HepG2 (cell line): Measurements from ENCODE around the gene LAMTOR1. TPM values are rescaled to one million over a fixed set of nuclear protein-coding genes. Genes with fewer than 3 reads are reported as not detected.

ENCODE experiments used
- ATAC-seq: fragments of 200-7000 bp; cut with Tn5 transposase; 3 replicates; pipeline ENCODE4 v1.9.1; 2020; ENCODE audit warnings: mild to moderate bottlenecking, moderate library complexity
- BruUV-seq: library from RNA; stranded (reverse); fragments of 400-500 nt; replicated peaks from 2 replicates; lab custom pipeline; 2021; lab: Mats Ljungman, UMichigan
- CTCF ChIA-PET: fragments of 300-600 bp; formaldehyde crosslinking; extraction: SDS; loops from one replicate; lab custom pipeline; 2021; ENCODE audit warnings: low total read pairs, inconsistent platforms, low intra/inter-chr PET ratio; lab: Yijun Ruan, JAX
- POLR2A ChIA-PET: fragments of 350-600 bp; sonication (Branson Sonifier 250); formaldehyde crosslinking; loops from one replicate; lab custom pipeline; 2020; ENCODE audit warnings: antibody characterized with exemption, inconsistent platforms; lab: Yijun Ruan, JAX
- DNase-seq: peaks from one replicate; pipeline ENCODE4 v3.0.0-alpha.2; 2015; ENCODE audit warnings: low spot score
- FAIRE-seq: peaks from 3 replicates; lab custom pipeline; 2011; peaks lifted over from hg19 to GRCh38; lab: Jason Lieb, UNC
- H2AFZ ChIP-seq: one replicate; pipeline ENCODE4 v1.6.1; 2011; ENCODE audit warnings: low read length, inconsistent platforms
- H3K27ac ChIP-seq: fragments of 300-600 bp; 3 replicates; pipeline ENCODE4 v1.8.0; 2011; ENCODE audit warnings: mixed run types, mild to moderate bottlenecking, mixed read lengths, low read length, inconsistent platforms; ENCODE audit not compliant: insufficient read depth; ENCODE audit errors: extremely low read length
- H3K27me3 ChIP-seq, 2 experiments: fragments of 200-600 bp in 1 of 2; 2 replicates in 1 of 2; 3 replicates in 1 of 2; pipeline versions ENCODE4 v1.6.0 to v1.8.0; 2011; ENCODE audit warnings: low read length in 2 of 2, mild to moderate bottlenecking in 2 of 2, moderate library complexity in 2 of 2, inconsistent platforms in 1 of 2; ENCODE audit not compliant: insufficient read depth in 2 of 2, control insufficient read depth in 1 of 2
- H3K36me3 ChIP-seq, 2 experiments: fragments of 200-600 bp in 1 of 2; replicated peaks in 1 of 2; 2 replicates in 1 of 2; 3 replicates in 1 of 2; pipeline versions ENCODE4 v1.5.1 to v1.8.0; 2011; ENCODE audit warnings: low read length in 2 of 2, inconsistent platforms in 1 of 2; ENCODE audit not compliant: insufficient read depth in 2 of 2, control insufficient read depth in 1 of 2
- H3K4me1 ChIP-seq: 2 replicates; pipeline ENCODE4 v1.5.1; 2012; ENCODE audit warnings: low read length, inconsistent platforms; ENCODE audit not compliant: insufficient read depth
- H3K4me2 ChIP-seq: 2 replicates; pipeline ENCODE4 v1.6.0; 2011; ENCODE audit warnings: low read depth, low read length, inconsistent platforms
- H3K4me3 ChIP-seq, 3 experiments: fragments of 200-600 bp in 1 of 3; sonication (generic), shearing (Covaris generic) in 1 of 3; replicated peaks in 1 of 3; 2 replicates each; pipeline ENCODE4 v1.5.1; 2011 to 2016; ENCODE audit warnings: low read length in 3 of 3, inconsistent platforms in 2 of 3, low read depth in 2 of 3, mild to moderate bottlenecking in 2 of 3, control low read depth in 1 of 3, mixed read lengths in 1 of 3; ENCODE audit not compliant: insufficient read depth in 1 of 3
- H3K79me2 ChIP-seq: one replicate; pipeline ENCODE4 v1.6.1; 2011; ENCODE audit warnings: low read length, inconsistent platforms; ENCODE audit not compliant: insufficient read depth
- H3K9ac ChIP-seq: 2 replicates; pipeline ENCODE4 v1.6.0; 2011; ENCODE audit warnings: mild to moderate bottlenecking, low read depth, low read length, inconsistent platforms; ENCODE audit not compliant: insufficient read depth
- H3K9me3 ChIP-seq: 2 replicates; pipeline ENCODE4 v1.5.1; 2012; ENCODE audit warnings: mild to moderate bottlenecking, low read length
- H4K20me1 ChIP-seq: 2 replicates; pipeline ENCODE4 v1.6.0; 2011; ENCODE audit warnings: inconsistent platforms, mild to moderate bottlenecking, low read length, moderate library complexity; ENCODE audit not compliant: insufficient read depth
- AHR ChIP-seq: IDR thresholded peaks from 2 replicates; pipeline ENCODE4 v1.6.1; 2018; ENCODE audit warnings: missing genetic modification reagents, missing compliant biosample characterization
- CENPX ChIP-seq: sonication (generic); formaldehyde crosslinking; IDR thresholded peaks from 2 replicates; pipeline ENCODE4 v1.9.0; 2021; ENCODE audit warnings: mild to moderate bottlenecking, missing genetic modification reagents, moderate library complexity
- FOSL1 ChIP-seq: sonication (generic); formaldehyde crosslinking; IDR thresholded peaks from 2 replicates; pipeline ENCODE4 v1.9.0; 2021; ENCODE audit warnings: missing genetic modification reagents, borderline replicate concordance
- FOXM1 ChIP-seq: sonication (generic); formaldehyde crosslinking; IDR thresholded peaks from 2 replicates; pipeline ENCODE4 v1.5.0; 2020; ENCODE audit warnings: missing genetic modification reagents
- GATAD1 ChIP-seq: IDR thresholded peaks from 2 replicates; pipeline ENCODE4 v1.6.1; 2016; ENCODE audit warnings: missing genetic modification reagents, missing compliant biosample characterization
- KDM5A ChIP-seq: fragments of 200-600 bp; sonication (generic); IDR thresholded peaks from 2 replicates; pipeline ENCODE4 v1.7.0; 2018; ENCODE audit warnings: antibody characterized with exemption, mild to moderate bottlenecking, low read length, borderline replicate concordance
- MAZ ChIP-seq, 2 experiments: sonication (generic) in 1 of 2; formaldehyde crosslinking in 1 of 2; IDR thresholded peaks; 2 replicates each; pipeline versions ENCODE4 v1.5.0 to v1.6.1; 2012 to 2020; ENCODE audit warnings: low read depth in 2 of 2, mild to moderate bottlenecking in 2 of 2, borderline replicate concordance in 1 of 2, improper control_type of control experiment in 1 of 2, low read length in 1 of 2, missing genetic modification reagents in 1 of 2, moderate library complexity in 1 of 2
- PATZ1 ChIP-seq: sonication (generic); formaldehyde crosslinking; IDR thresholded peaks from 2 replicates; pipeline ENCODE4 v1.4.0; 2020; ENCODE audit warnings: missing genetic modification reagents
- SATB2 ChIP-seq: sonication (generic); formaldehyde crosslinking; IDR thresholded peaks from 2 replicates; pipeline ENCODE4 v1.5.0; 2020; ENCODE audit warnings: missing genetic modification reagents
- YEATS2 ChIP-seq: sonication (generic); formaldehyde crosslinking; IDR thresholded peaks from 2 replicates; pipeline ENCODE4 v1.4.0; 2020; ENCODE audit warnings: missing genetic modification reagents, borderline replicate concordance
- ZHX1 ChIP-seq: sonication (generic); formaldehyde crosslinking; IDR thresholded peaks from 2 replicates; pipeline ENCODE4 v1.8.1; 2022; ENCODE audit warnings: low read depth, mild to moderate bottlenecking, missing genetic modification reagents
- ZNF101 ChIP-seq: sonication (generic); formaldehyde crosslinking; IDR thresholded peaks from 2 replicates; pipeline ENCODE4 v1.4.0; 2020; ENCODE audit warnings: mild to moderate bottlenecking, low read depth, missing genetic modification reagents, borderline replicate concordance
- ZNF138 ChIP-seq: sonication (generic); formaldehyde crosslinking; IDR thresholded peaks from 2 replicates; pipeline ENCODE4 v1.5.0; 2020; ENCODE audit warnings: mild to moderate bottlenecking, low read depth, missing genetic modification reagents
- ZNF24 ChIP-seq: fragments of 450-650 bp; IDR thresholded peaks from 2 replicates; pipeline ENCODE4 v1.6.1; 2017; ENCODE audit warnings: antibody characterized with exemption, mild to moderate bottlenecking
- ZNF317 ChIP-seq: sonication (generic); formaldehyde crosslinking; IDR thresholded peaks from 2 replicates; pipeline ENCODE4 v1.5.0; 2020; ENCODE audit warnings: mild to moderate bottlenecking, missing genetic modification reagents
- ZNF770 ChIP-seq: sonication (generic); formaldehyde crosslinking; IDR thresholded peaks from 2 replicates; pipeline ENCODE4 v1.5.0; 2020; ENCODE audit warnings: mild to moderate bottlenecking, missing genetic modification reagents
- WGBS: methylation state at CpG from one replicate; pipeline ENCODE4 v1.1.6; 2017; ENCODE audit warnings: low lambda C conversion rate; 5-methylcytosine and 5-hydroxymethylcytosine counted together
- in situ Hi-C: cut with HindIII; loops from 2 replicates; pipeline ENCODE4 v1.10.0; 2017; ENCODE audit warnings: low pct_unique_long_range_greater_than_20kb; ENCODE audit not compliant: extremely low pct_ligation_motif_present
- intact Hi-C: fragments of 100-400 bp; cut with micrococcal nuclease; formaldehyde crosslinking; loops from one replicate; pipeline ENCODE4 v1.10.0; 2022; ENCODE audit not compliant: unreplicated experiment
- polyA plus RNA-seq, 8 experiments: library from polyadenylated mRNA; depleted of rRNA in 3 of 8; stranded (reverse) in 7 of 8; unstranded in 1 of 8; fragments of >200 nt; fragmentation: Illumina TruSeq in 4 of 8; extraction: Trizol in 4 of 8; gene quantifications; 2 replicates each; pipeline versions ENCODE4 v1.2.1 to v1.2.3, GENCODE V29; 2011 to 2016; ENCODE audit warnings: low read depth in 4 of 8, missing spikeins in 1 of 8, mixed read lengths in 1 of 8; ENCODE audit not compliant: insufficient read depth in 1 of 8
- total RNA-seq, 5 experiments: library from RNA; depleted of rRNA; stranded (reverse); fragments of >200 nt; fragmentation: Illumina TruSeq; extraction: Trizol; gene quantifications; 2 replicates each; pipeline ENCODE4 v1.2.3, GENCODE V29; 2016; ENCODE audit warnings: low read depth in 1 of 5

Gene LAMTOR1
- total and polyA plus RNA-seq, 2 of the 13 experiments (the other 11 are each of a cell fraction or from before 2014, with no cell fraction given) = 60.4 to 66.0 TPM

GRCh38 chr11:72080326-72081183 is 22.5 kb downstream of the LAMTOR1 start, which contains the start of the genes LRRC51 and NUMA1:
TSS of gene LRRC51 (plus strand) at chr11:72080850. CDS start at chr11:72089084, 8,234 bp downstream.
TSS of gene NUMA1 (minus strand) at chr11:72080542. CDS start at chr11:72035943, 44,599 bp downstream.
- Histone ChIP-seq H3K4me2 (peak within 1 kb of the TSS; percentile 82), H3K4me1 (peaks cover 24% of the 10 kb centered on the region), H3K79me2 (peaks cover 40% of the 10 kb centered on the region), H2AFZ (peak within 1 kb of the TSS; percentile 44), H3K9ac (peak within 1 kb of the TSS; percentile 77), H3K27ac (peak within 1 kb of the TSS; percentile 86), H3K27me3 (no peaks in the 10 kb centered on the region; a peak in 1 of 5 replicates), H3K9me3 (no peaks in the 10 kb centered on the region), H3K36me3 (peaks cover 0 to 5% of the 10 kb centered on the region in 2 experiments; a peak in 2 of 5 replicates), H4K20me1 (no peaks in the 10 kb centered on the region), H3K4me3 (peak within 1 kb of the TSS; percentile 71 to 92 (median 83))
- intact Hi-C loops (loop anchor here (1.0 to 2.0 kb wide), 2 partner anchors 22 to 39 kb away; partner anchors contain the start of gene LAMTOR1), in situ Hi-C loops (no loop called here)
- no TSS peak for BruUV-seq
- FAIRE-seq (peak; percentile 98), ATAC-seq (peak; percentile 97), DNase-seq (peak; percentile 99)
- POLR2A ChIA-PET = interaction anchor here (0.9 to 2.7 kb wide), 2 partner anchors 13 to 40 kb away, joined by 4 to 9 read pairs; no protein-coding TSS in a partner anchor
- CTCF ChIA-PET = no interaction called here
- WGBS = 5% methylated on average over 45 of the region's 60 CpGs
- peak; percentile 72; the same call in 1 of the 2 replicates for TF ChIP-seq YEATS2
- TF ChIP-seq ZNF101 (CRISPR knock-in tag) = no peak
- no peak for TF ChIP-seq SATB2 (CRISPR knock-in tag)
- TF ChIP-seq KDM5A = peak; percentile 79; the same call in 1 of the 2 replicates
- TF ChIP-seq ZHX1 (CRISPR knock-in tag) = peak; percentile 55; the same call in 1 of the 2 replicates
- no peak for TF ChIP-seq AHR
- TF ChIP-seq FOSL1 (CRISPR knock-in tag) = no peak
- no peak for TF ChIP-seq FOXM1 (CRISPR knock-in tag)
- peak; percentile 52; the same call in 1 of the 2 replicates for TF ChIP-seq MAZ (IDR thresholded peaks at IDR 0.05; ENCODE audit: borderline replicate concordance, low read depth, low read length)
- peak; percentile 69; the same call in 1 of the 2 replicates for TF ChIP-seq MAZ (CRISPR knock-in tag; IDR thresholded peaks at IDR 0.05; ENCODE audit: low read depth)
- no peak for TF ChIP-seq CENPX (CRISPR knock-in tag)
- TF ChIP-seq GATAD1 = peak; percentile 81
- no peak for TF ChIP-seq ZNF317 (CRISPR knock-in tag)
- no peak for TF ChIP-seq ZNF770 (CRISPR knock-in tag)
- TF ChIP-seq ZNF24 = no peak
- TF ChIP-seq PATZ1 = no peak
- TF ChIP-seq ZNF138 = no peak
